SJCRH30 (cell line): ENCODE measurements around the gene ZNF106. TPM values are rescaled to one million over a fixed set of nuclear protein-coding genes. Genes with fewer than 3 reads are reported as not detected.

ENCODE experiments used
- DNase-seq, 2 experiments: peaks; one replicate each; pipeline ENCODE4 v3.0.0-alpha.2; 2015 to 2020
- H3K27ac ChIP-seq: fragments of 250-450 bp; sonication (Bioruptor Pico); 2 replicates; pipeline ENCODE4 v1.5.1; 2020; ENCODE audit warnings: mild to moderate bottlenecking, moderate library complexity
- H3K27me3 ChIP-seq: fragments of 250-450 bp; sonication (Bioruptor Pico); 2 replicates; pipeline ENCODE4 v1.5.1; 2020; ENCODE audit warnings: mild to moderate bottlenecking, moderate library complexity
- H3K36me3 ChIP-seq: fragments of 250-450 bp; sonication (Bioruptor Pico); 2 replicates; pipeline ENCODE4 v1.5.1; 2020; ENCODE audit warnings: mild to moderate bottlenecking, moderate library complexity
- H3K4me1 ChIP-seq: fragments of 250-450 bp; sonication (Bioruptor Pico); 2 replicates; pipeline ENCODE4 v1.5.1; 2020; ENCODE audit warnings: mild to moderate bottlenecking, moderate library complexity
- H3K4me3 ChIP-seq: fragments of 250-450 bp; sonication (Bioruptor Pico); 2 replicates; pipeline ENCODE4 v1.5.1; 2020; ENCODE audit warnings: mild to moderate bottlenecking, moderate library complexity
- H3K9me3 ChIP-seq: fragments of 250-450 bp; sonication (Bioruptor Pico); replicated peaks from 2 replicates; pipeline ENCODE4 v1.5.1; 2020; ENCODE audit warnings: mild to moderate bottlenecking, moderate library complexity
- total RNA-seq: library from RNA; depleted of rRNA; stranded (reverse); fragments of >200 nt; shearing (Covaris generic); gene quantifications from 2 replicates; pipeline ENCODE4 v1.2.3, GENCODE V29; 2014

Gene ZNF106
- total RNA-seq, 1 experiment from 2014 or later = 86.2 TPM

DNA sequence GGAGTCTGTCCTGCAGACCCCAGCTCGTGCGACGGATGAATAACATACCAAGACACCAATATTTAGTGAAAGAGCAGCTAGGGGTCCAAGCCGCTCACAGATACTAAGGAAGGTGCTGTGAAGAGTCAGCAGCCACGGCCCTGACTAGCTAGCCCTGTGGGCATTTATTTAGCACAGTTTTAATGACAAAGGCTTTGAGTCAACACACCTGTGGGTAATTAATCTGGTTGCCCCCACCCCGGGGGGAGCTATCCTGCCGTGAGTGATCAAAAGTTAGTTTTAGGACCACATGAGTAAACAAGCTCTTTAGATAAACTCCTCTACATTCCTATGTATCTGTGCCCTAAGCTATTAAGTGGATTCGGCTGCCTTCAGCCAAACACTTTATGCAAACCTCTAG, 112.9 kb downstream of the ZNF106 start:
- H3K4me3 ChIP-seq = no peak overlapping the region
- DNase-seq = no peak
- H3K27ac ChIP-seq = no peak overlapping the region
- H3K4me1 ChIP-seq = no peaks in the 10 kb centered on the region
- H3K36me3 ChIP-seq = no peaks in the 10 kb centered on the region
- no peaks in the 10 kb centered on the region for H3K27me3 ChIP-seq
- peaks cover 7% of the 10 kb centered on the region; the same call in 1 of the 2 replicates for H3K9me3 ChIP-seq

DNA sequence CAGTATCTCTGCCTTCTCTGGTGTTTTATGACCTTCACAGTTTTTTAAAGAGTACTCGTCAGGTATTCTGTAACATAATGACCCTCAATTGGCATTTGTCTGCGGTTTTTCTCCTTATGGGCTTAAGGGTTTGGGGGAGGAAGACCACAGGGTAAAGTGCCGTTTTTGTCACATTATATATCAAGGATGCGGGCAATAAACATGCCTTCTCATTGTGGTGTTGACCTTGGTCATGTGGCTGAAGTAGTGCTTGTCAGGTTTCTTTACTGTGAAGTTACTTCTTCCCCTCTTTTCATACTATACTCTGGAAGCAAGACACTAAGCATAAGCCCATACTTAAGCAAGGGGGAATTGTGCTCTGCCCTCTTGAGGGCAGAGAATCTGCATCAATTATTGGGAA, 115.0 kb downstream of the ZNF106 start:
- H3K27ac ChIP-seq = no peak overlapping the region
- H3K4me3 ChIP-seq = no peak overlapping the region
- no peaks in the 10 kb centered on the region for H3K4me1 ChIP-seq
- peaks cover 7% of the 10 kb centered on the region; the same call in 1 of the 2 replicates for H3K9me3 ChIP-seq
- H3K36me3 ChIP-seq = no peaks in the 10 kb centered on the region
- no peak for DNase-seq
- H3K27me3 ChIP-seq = no peaks in the 10 kb centered on the region

DNA sequence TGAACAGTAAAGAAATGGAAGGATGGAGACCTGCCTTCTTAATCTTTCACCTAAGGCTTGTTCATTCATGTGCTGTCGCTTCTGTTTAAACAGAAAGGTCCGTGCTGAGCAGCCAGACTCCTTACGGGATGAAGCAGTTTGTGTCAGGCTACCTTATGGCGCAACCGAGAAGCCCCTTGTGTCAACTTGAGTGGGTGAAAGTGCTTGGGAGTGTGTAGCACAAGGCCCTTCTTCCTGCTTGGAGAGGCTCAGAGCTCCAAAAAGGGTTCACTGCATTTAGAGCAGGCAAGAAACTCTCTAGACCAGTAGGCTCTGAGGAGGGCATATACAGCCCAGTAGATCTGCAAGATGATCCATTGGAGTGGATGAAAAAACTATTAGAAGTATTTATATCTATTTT, 115.7 kb downstream of the ZNF106 start:
- peaks cover 7% of the 10 kb centered on the region; the same call in 1 of the 2 replicates for H3K9me3 ChIP-seq
- H3K4me1 ChIP-seq = no peaks in the 10 kb centered on the region
- H3K4me3 ChIP-seq = no peak overlapping the region
- no peak overlapping the region for H3K27ac ChIP-seq
- no peaks in the 10 kb centered on the region for H3K27me3 ChIP-seq
- no peaks in the 10 kb centered on the region for H3K36me3 ChIP-seq
- DNase-seq = no peak

DNA sequence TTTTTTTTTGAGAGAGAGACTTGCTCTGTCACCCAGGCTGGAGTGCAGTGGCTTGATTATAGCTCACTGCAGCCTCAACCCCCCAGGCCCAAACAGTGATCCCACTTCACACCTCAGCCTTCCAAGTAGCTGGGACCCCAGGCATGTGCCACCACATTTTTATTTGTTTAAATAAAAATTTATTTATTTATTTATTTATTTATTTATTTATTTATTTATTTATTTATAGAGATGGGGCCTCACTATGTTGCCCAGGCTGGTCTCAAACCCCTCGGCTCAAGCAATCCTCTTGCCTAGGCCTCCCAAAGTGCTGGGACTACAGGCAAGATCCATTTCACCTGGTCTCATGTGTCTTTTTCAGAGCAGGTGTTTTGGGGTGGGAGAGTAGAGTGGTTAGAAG, 116.1 kb downstream of the ZNF106 start:
- Histone ChIP-seq H3K4me1 (no peaks in the 10 kb centered on the region), H3K27ac (no peak overlapping the region), H3K27me3 (no peaks in the 10 kb centered on the region), H3K36me3 (no peaks in the 10 kb centered on the region), H3K4me3 (no peak overlapping the region), H3K9me3 (peaks cover 7% of the 10 kb centered on the region; the same call in 1 of the 2 replicates)
- no peak for DNase-seq

DNA sequence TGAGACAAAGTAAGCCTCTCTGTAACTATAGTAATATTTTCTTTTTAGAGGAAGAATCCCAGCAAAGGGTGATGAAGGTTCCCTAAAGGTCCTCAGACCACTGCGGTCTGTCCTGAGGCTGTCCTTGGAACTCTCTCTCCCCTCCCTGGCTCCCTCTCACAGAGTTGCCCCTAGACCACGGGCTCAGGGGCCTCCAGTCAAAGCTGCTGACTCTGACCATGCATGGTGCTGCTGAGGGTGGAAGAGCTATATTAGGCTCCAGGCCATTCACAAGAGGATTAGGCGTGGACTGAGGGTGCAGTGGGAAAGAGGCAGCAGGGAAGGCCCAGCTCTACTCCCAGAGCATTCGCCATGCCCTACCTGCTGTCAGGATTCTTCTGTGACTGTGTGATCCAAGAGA, 117.0 kb downstream of the ZNF106 start:
- Histone ChIP-seq H3K27me3 (no peaks in the 10 kb centered on the region), H3K4me1 (no peaks in the 10 kb centered on the region), H3K9me3 (peaks cover 8% of the 10 kb centered on the region; the same call in 1 of the 2 replicates), H3K4me3 (no peak overlapping the region), H3K36me3 (no peaks in the 10 kb centered on the region), H3K27ac (no peak overlapping the region)
- DNase-seq = no peak

DNA sequence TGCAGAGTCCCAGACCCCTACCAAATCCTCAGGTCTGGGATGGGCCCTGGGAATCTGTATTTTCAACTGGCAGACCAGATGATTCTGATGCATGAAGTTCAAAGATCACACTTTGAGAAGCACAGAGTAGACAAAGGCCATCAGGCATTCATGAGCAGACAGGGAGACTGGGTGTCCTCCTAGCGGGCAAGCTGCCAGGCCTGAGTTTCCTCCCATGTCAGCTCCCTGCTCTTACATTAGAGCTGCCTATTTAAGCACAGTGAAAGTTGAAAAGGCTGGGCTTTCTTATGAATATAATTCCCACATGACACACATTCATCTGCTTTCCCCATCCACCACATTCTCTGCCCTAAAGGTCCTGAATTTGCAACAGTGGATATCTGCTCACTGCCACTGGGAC, 117.7 kb downstream of the ZNF106 start:
- no peaks in the 10 kb centered on the region for H3K4me1 ChIP-seq
- H3K27ac ChIP-seq = no peak overlapping the region
- H3K4me3 ChIP-seq = no peak overlapping the region
- DNase-seq = no peak
- no peaks in the 10 kb centered on the region for H3K27me3 ChIP-seq
- H3K9me3 ChIP-seq = peaks cover 11% of the 10 kb centered on the region; the same call in 1 of the 2 replicates
- H3K36me3 ChIP-seq = no peaks in the 10 kb centered on the region

DNA sequence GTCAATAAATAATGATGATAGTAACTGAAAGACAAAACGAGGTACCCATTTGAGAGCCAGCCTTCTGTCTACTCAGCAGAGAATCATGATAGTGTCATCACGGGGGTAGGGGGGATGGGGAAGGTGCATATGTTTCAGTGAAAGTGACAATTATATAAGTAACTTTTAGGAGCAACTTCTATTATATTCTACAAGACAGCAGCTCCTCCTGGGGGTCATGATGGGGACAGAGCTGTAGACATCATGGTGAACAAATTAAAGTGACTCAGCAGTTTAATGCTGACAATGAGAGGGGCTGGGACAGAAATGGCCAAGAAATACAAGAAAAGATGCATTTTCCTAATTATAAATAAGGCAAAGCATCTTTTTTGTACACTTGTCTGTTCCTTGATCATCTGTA, 119.8 kb downstream of the ZNF106 start:
- H3K4me3 ChIP-seq = no peak overlapping the region
- H3K27me3 ChIP-seq = no peaks in the 10 kb centered on the region
- no peak overlapping the region for H3K27ac ChIP-seq
- peak in 1 of 2 experiments; percentile 17 for DNase-seq
- 0 out of 2 replicates have a peak, but pooled peaks cover 8% of the 10 kb centered on the region for H3K9me3 ChIP-seq
- H3K36me3 ChIP-seq = no peaks in the 10 kb centered on the region
- H3K4me1 ChIP-seq = no peaks in the 10 kb centered on the region

DNA sequence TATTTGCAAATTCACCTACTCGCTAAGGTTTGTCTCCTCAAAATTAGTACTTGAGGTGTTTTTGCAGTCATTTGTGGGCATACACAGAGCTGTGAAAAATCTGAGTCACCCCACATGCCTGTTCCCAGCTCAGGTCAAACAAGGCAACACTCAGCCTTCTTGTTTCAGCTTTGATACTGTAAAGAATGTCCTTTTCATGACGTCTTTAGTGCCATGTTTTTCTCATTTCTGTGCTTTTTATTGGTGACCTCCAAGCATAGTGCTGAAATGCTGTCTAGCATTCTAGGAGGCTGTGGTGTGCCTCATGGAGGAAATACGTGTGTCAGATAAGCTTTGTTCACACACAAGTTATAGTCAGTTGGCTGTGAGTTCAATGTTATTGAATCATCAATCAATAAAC, 122.8 kb downstream of the ZNF106 start:
- Histone ChIP-seq H3K27ac (no peak overlapping the region), H3K36me3 (no peaks in the 10 kb centered on the region), H3K27me3 (no peaks in the 10 kb centered on the region), H3K4me3 (no peak overlapping the region), H3K4me1 (no peaks in the 10 kb centered on the region), H3K9me3 (0 out of 2 replicates have a peak, but pooled peaks cover 10% of the 10 kb centered on the region)
- DNase-seq = no peak

DNA sequence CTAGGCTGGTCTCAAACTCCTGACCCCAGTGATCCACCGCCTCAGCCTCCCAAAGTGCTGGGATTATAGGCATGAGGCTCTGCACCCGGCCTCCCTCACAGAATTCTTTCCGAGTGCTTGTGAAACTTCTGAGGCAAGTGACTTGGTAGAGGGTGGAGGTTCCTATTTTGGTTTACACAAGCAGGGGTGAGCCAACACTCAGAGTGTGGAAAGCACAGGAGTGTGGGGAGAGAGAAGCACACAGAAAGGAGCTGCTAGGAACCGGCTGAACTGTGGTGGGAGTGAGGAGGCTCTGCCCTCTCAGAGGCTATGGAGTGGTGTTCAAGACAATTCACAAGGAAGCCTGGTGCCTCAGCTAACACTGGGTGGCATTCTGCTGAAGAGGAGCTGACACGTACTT, 123.9 kb downstream of the ZNF106 start:
- 0 out of 2 replicates have a peak, but pooled peaks cover 12% of the 10 kb centered on the region for H3K9me3 ChIP-seq
- no peak overlapping the region for H3K4me3 ChIP-seq
- no peaks in the 10 kb centered on the region for H3K36me3 ChIP-seq
- DNase-seq = no peak
- H3K4me1 ChIP-seq = no peaks in the 10 kb centered on the region
- no peaks in the 10 kb centered on the region for H3K27me3 ChIP-seq
- no peak overlapping the region for H3K27ac ChIP-seq

DNA sequence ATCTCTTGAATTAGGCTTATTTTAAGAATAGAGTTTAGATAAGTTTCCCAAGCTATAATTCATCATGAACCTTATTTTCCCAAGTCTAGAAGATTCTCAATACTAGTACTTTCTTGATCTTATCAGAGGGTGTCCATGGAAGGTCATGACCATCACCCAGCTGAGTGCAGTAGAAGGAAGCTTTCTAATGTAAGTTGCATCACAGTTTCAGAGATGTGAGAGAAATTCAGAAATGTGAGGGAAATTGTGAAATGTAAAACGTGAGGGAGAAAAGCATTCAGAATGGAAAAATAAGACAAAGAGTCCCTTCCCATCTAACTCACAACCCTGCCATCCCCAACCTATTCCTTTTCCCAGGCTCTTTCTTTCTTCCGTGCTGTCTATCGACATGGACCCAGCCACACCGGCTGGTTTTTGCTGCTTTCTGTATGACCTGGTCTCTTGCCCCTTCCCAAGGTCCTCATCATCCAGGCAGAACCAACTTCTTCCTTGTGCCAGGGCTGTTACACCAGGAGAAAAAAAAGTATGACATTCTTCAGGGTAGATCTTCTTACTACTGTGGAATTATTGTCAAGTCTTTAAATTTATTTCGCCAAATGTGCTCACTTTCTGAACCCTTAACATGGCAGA, 124.9 kb downstream of the ZNF106 start:
- Histone ChIP-seq H3K27me3 (no peaks in the 10 kb centered on the region), H3K4me3 (no peak overlapping the region), H3K36me3 (no peaks in the 10 kb centered on the region), H3K27ac (no peak overlapping the region), H3K9me3 (0 out of 2 replicates have a peak, but pooled peaks cover 12% of the 10 kb centered on the region), H3K4me1 (no peaks in the 10 kb centered on the region)
- no peak for DNase-seq

DNA sequence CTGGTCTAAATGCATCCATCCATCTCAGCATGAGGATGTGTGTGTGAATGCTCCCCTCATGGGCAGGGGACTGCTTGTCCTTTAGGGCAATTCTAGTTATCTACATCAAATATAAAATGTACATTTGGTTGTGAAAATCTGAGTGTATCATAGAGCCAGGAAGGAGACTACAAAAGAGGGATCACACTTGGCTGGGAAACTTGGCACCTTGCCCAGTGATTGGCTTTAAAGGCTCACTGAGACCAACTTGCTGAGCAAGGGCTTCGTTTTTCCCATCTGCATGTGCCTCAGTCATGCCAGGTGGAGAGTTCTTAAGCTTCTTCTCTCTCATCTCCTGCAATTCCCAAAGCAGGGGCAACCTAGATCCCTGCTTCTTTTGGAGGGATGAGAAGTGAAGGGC, 126.4 kb downstream of the ZNF106 start:
- no peak overlapping the region for H3K4me3 ChIP-seq
- 0 out of 2 replicates have a peak, but pooled peaks cover 12% of the 10 kb centered on the region for H3K9me3 ChIP-seq
- no peak overlapping the region for H3K27ac ChIP-seq
- no peaks in the 10 kb centered on the region for H3K27me3 ChIP-seq
- no peaks in the 10 kb centered on the region for H3K4me1 ChIP-seq
- peak; percentile 46 to 74 for DNase-seq
- H3K36me3 ChIP-seq = no peaks in the 10 kb centered on the region

DNA sequence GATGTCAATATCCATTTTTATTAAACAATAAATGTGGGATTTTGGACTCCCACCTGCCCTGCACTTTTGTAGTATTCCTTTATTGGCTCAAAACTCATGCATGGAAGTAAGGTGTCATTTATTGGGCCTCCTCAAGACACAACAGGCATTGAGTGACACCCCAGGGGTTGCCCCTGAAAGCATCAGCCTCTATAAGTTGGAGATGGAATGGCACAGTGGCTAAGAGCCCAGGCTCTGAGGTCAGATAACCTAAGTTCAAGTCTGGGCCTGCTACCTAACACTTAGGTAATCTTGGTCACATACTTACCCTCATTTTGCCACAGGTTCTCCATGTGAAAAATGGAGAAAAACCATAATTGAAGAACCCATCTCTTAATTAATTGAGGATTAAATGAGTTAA, 127.0 kb downstream of the ZNF106 start:
- Histone ChIP-seq H3K36me3 (no peaks in the 10 kb centered on the region), H3K4me1 (no peaks in the 10 kb centered on the region), H3K9me3 (0 out of 2 replicates have a peak, but pooled peaks cover 12% of the 10 kb centered on the region), H3K4me3 (no peak overlapping the region), H3K27ac (no peak overlapping the region), H3K27me3 (no peaks in the 10 kb centered on the region)
- no peak for DNase-seq

DNA sequence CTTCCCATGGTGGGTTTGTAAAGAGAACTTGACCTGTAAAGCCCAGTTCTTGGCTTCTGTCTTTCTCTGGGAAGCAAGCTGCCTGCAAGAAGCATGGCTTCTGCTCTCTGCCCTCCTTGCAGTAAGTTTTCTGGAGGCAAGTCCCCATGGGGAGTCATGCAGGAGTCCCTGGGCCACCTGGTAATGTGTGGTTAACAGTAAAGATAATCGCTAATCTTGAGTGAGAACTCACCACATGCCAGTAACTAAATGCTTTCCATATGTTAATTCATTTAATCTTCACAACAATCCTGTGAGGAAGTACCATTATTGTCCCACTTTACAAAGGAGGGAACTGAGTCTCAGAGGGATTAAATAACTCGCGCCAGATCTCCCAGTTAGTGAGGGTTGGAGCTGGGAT, 127.5 kb downstream of the ZNF106 start:
- H3K4me3 ChIP-seq = no peak overlapping the region
- 0 out of 2 replicates have a peak, but pooled peaks cover 9% of the 10 kb centered on the region for H3K9me3 ChIP-seq
- no peaks in the 10 kb centered on the region for H3K36me3 ChIP-seq
- no peaks in the 10 kb centered on the region for H3K4me1 ChIP-seq
- H3K27ac ChIP-seq = no peak overlapping the region
- H3K27me3 ChIP-seq = no peaks in the 10 kb centered on the region
- DNase-seq = no peak
